Stimulated activated CD8-positive, alpha-beta memory T cell treated with anti-CD3 and anti-CD28 coated beads, Interleukin-12 subunit alpha, Interleukin-12 subunit beta, amount 100 ng/mL, for 24 hours (primary cell): ENCODE measurements around the gene GPSM1.

Source experiments
- DNase-seq: peaks from one replicate; pipeline ENCODE4 v3.0.0-alpha.2; 2020; ENCODE audit errors: extremely low read depth

GPSM1 gene

GRCh38 chr9:136332482-136332983 is 5.2 kb downstream of the GPSM1 start:
- no peak for DNase-seq

GRCh38 chr9:136333045-136333444 is 5.7 kb downstream of the GPSM1 start:
- DNase-seq = no peak

- no peak for DNase-seq
Measured at GRCh38 chr9:136333486-136333885, 6.1 kb downstream of the GPSM1 start.

- DNase-seq = no peak
Measured at GRCh38 chr9:136334541-136334940, 7.2 kb downstream of the GPSM1 start.

- DNase-seq = no peak
Measured at GRCh38 chr9:136335296-136336155, 8.2 kb downstream of the GPSM1 start.

GRCh38 chr9:136336156-136336870 is 9.0 kb downstream of the GPSM1 start:
- no peak for DNase-seq

GRCh38 chr9:136336881-136337280 is 9.5 kb downstream of the GPSM1 start:
- no peak for DNase-seq

GRCh38 chr9:136337416-136338395 is 10.4 kb downstream of the GPSM1 start:
- DNase-seq = no peak

- no peak for DNase-seq
Measured at GRCh38 chr9:136338511-136338910, 11.2 kb downstream of the GPSM1 start.

GRCh38 chr9:136339173-136339957 is 12.0 kb downstream of the GPSM1 start:
- no peak for DNase-seq

- no peak for DNase-seq
Measured at GRCh38 chr9:136339958-136340310, 12.6 kb downstream of the GPSM1 start.

- no peak for DNase-seq
Measured at GRCh38 chr9:136340356-136341041, 13.2 kb downstream of the GPSM1 start.

- no peak for DNase-seq
Measured at GRCh38 chr9:136341042-136341655, 13.8 kb downstream of the GPSM1 start.

GRCh38 chr9:136341769-136342168 is 14.4 kb downstream of the GPSM1 start:
- DNase-seq = no peak

- DNase-seq = peak; percentile 25
Measured at GRCh38 chr9:136342181-136343120, 15.1 kb downstream of the GPSM1 start.

- no peak for DNase-seq
Measured at GRCh38 chr9:136343121-136343883, 16.0 kb downstream of the GPSM1 start.

- DNase-seq = no peak
Measured at GRCh38 chr9:136343884-136344269, 16.5 kb downstream of the GPSM1 start.
